GM04504 (cell line): Measurements from ENCODE around the gene CACNA1S.

Experiments
- DNase-seq: peaks from one replicate; pipeline ENCODE4 v3.0.0-alpha.2; 2012; ENCODE audit warnings: low read depth

CACNA1S gene

GRCh38 chr1:201116091-201116490 is 3.9 kb upstream of the CACNA1S start:
- DNase-seq, result no peak

GRCh38 chr1:201115390-201115937 is 3.2 kb upstream of the CACNA1S start:
- no peak for DNase-seq

GRCh38 chr1:201114245-201115131 is 2.3 kb upstream of the CACNA1S start:
- peak; percentile 84 for DNase-seq

GRCh38 chr1:201113451-201114244 is 1.4 kb upstream of the CACNA1S start:
- DNase-seq, result no peak

GRCh38 chr1:201112926-201113325 is 700 bp upstream of the CACNA1S start:
- DNase-seq, result no peak

GRCh38 chr1:201111672-201112071 is 554 bp downstream of the CACNA1S start:
- DNase-seq, result no peak

GRCh38 chr1:201111156-201111555 is 1.1 kb downstream of the CACNA1S start:
- no peak for DNase-seq

- no peak for DNase-seq
Measured at GRCh38 chr1:201110616-201111015, 1.6 kb downstream of the CACNA1S start.

- DNase-seq, result no peak
Measured at GRCh38 chr1:201110138-201110537, 2.1 kb downstream of the CACNA1S start.

- no peak for DNase-seq
Measured at GRCh38 chr1:201109651-201110050, 2.6 kb downstream of the CACNA1S start.

GRCh38 chr1:201108614-201109013 is 3.6 kb downstream of the CACNA1S start:
- no peak for DNase-seq

- DNase-seq, result no peak
Measured at GRCh38 chr1:201105688-201106087, 6.5 kb downstream of the CACNA1S start.

- DNase-seq, result no peak
Measured at GRCh38 chr1:201104141-201104540, 8.1 kb downstream of the CACNA1S start.

- no peak for DNase-seq
Measured at GRCh38 chr1:201103666-201104065, 8.6 kb downstream of the CACNA1S start.

- no peak for DNase-seq
Measured at GRCh38 chr1:201100169-201100930, 11.9 kb downstream of the CACNA1S start.

GRCh38 chr1:201098992-201099677 is 13.1 kb downstream of the CACNA1S start:
- no peak for DNase-seq

- DNase-seq, result no peak
Measured at GRCh38 chr1:201096977-201097856, 15.0 kb downstream of the CACNA1S start.

- DNase-seq, result no peak
Measured at GRCh38 chr1:201096041-201096461, 16.2 kb downstream of the CACNA1S start.

- DNase-seq, result no peak
Measured at GRCh38 chr1:201095581-201095980, 16.6 kb downstream of the CACNA1S start.

GRCh38 chr1:201094832-201095231 is 17.4 kb downstream of the CACNA1S start:
- no peak for DNase-seq
